CD4-positive, alpha-beta T cell (primary cell): ENCODE data around the gene BORCS5. TPM values are rescaled to one million over a fixed set of nuclear protein-coding genes. Genes with fewer than 3 reads are reported as not detected.
"Not testable (repeated sequence)": the region's sequence is repeated elsewhere in the genome, so short reads cannot be mapped to it uniquely, and the experiment has no call there.

Experiments
- ATAC-seq: fragments of 200-7000 bp; cut with Tn5 transposase; one replicate; pipeline ENCODE4 v1.10.0; 2022; ENCODE audit warnings: mild to moderate bottlenecking; ENCODE audit not compliant: poor library complexity
- CTCF ChIA-PET: fragments of 350-600 bp; sonication (Branson Sonifier 250); formaldehyde crosslinking; loops from one replicate; lab custom pipeline; 2021; ENCODE audit warnings: antibody characterized with exemption, inconsistent platforms; lab: Charles Lee
- POLR2A ChIA-PET: fragments of 350-600 bp; sonication (Branson Sonifier 250); formaldehyde crosslinking; loops from one replicate; lab custom pipeline; 2021; ENCODE audit warnings: antibody characterized with exemption, inconsistent platforms; lab: Charles Lee
- DNase-seq, 14 experiments: peaks; one replicate each; pipeline ENCODE4 v3.0.0-alpha.2; 2013 to 2020; ENCODE audit warnings: mixed read lengths in 2 of 14
- H3K27ac ChIP-seq, 2 donors: one replicate each; pipeline versions ENCODE4 v1.5.1 to v1.7.0; 2013; ENCODE audit warnings: low read length in 2 of 2, low read depth in 1 of 2, mild to moderate bottlenecking in 1 of 2
- H3K27me3 ChIP-seq, 2 experiments: 1 replicate in 1 of 2; 2 replicates in 1 of 2; pipeline versions ENCODE4 v1.6.1 to v1.7.0; 2013; ENCODE audit warnings: low read length in 2 of 2, control low read depth in 1 of 2, mild to moderate bottlenecking in 1 of 2, moderate library complexity in 1 of 2; ENCODE audit not compliant: insufficient read depth in 2 of 2, control insufficient read depth in 1 of 2
- H3K36me3 ChIP-seq: one replicate; pipeline ENCODE4 v1.6.1; 2013; ENCODE audit warnings: low read length, control low read depth; ENCODE audit not compliant: insufficient read depth
- H3K4me1 ChIP-seq: one replicate; pipeline ENCODE4 v1.6.1; 2013; ENCODE audit warnings: low read length, control low read depth; ENCODE audit not compliant: insufficient read depth
- H3K4me3 ChIP-seq: one replicate; pipeline ENCODE4 v1.5.1; 2013; ENCODE audit warnings: mild to moderate bottlenecking, low read length, moderate library complexity
- H3K9me3 ChIP-seq, 2 experiments: 1 replicate in 1 of 2; 2 replicates in 1 of 2; pipeline versions ENCODE4 v1.6.1 to v1.7.0; 2013; ENCODE audit warnings: low read length in 2 of 2, mild to moderate bottlenecking in 2 of 2, control low read depth in 1 of 2, moderate library complexity in 1 of 2; ENCODE audit not compliant: control insufficient read depth in 1 of 2, insufficient read depth in 1 of 2
- H3K27ac Mint-ChIP-seq: one replicate; pipeline ENCODE4 v1.8.0; 2020; ENCODE audit warnings: mixed read lengths
- H3K27me3 Mint-ChIP-seq: one replicate; pipeline ENCODE4 v1.8.0; 2021; ENCODE audit warnings: mixed read lengths
- H3K36me3 Mint-ChIP-seq: one replicate; pipeline ENCODE4 v1.8.0; 2021; ENCODE audit warnings: low read depth, mixed read lengths
- H3K4me1 Mint-ChIP-seq: one replicate; pipeline ENCODE4 v1.8.0; 2021; ENCODE audit warnings: low read depth, mixed read lengths
- H3K4me3 Mint-ChIP-seq: one replicate; pipeline ENCODE4 v1.8.0; 2020; ENCODE audit warnings: mild to moderate bottlenecking, mixed read lengths
- H3K9me3 Mint-ChIP-seq: one replicate; pipeline ENCODE4 v1.8.0; 2020; ENCODE audit warnings: mixed read lengths
- CTCF ChIP-seq: fragments of 200-600 bp; IDR thresholded peaks from one replicate; pipeline ENCODE4 v1.8.0; 2022; ENCODE audit warnings: antibody characterized with exemption, mild to moderate bottlenecking
- intact Hi-C, 2 experiments: fragments of 100-400 bp; cut with DNase I in 1 of 2; cut with micrococcal nuclease in 1 of 2; formaldehyde crosslinking; loops; one replicate each; pipeline versions ENCODE4 v1.15.1 to v1.9.0; 2023 to 2025; cut with DNase I, micrococcal nuclease
- total RNA-seq, 174 experiments: library from RNA in 2 of 174; stranded (reverse) in 2 of 174; gene quantifications; one replicate each; pipeline ENCODE4 v1.2.3 and lab custom pipeline; 2021 to 2026

Gene BORCS5
- total RNA-seq, 2 experiments from 2014 or later, result 36.4 to 39.3 TPM

GRCh38 chr12:12408265-12408690 lies 51.4 kb downstream of the BORCS5 start:
- H3K9me3 ChIP-seq, result no peaks in the 10 kb centered on the region
- ChIA-PET POLR2A (no interaction called here), CTCF (no interaction called here)
- peaks cover 53% of the 10 kb centered on the region for H3K4me1 Mint-ChIP-seq
- peak overlapping the region; percentile 17 for H3K27ac Mint-ChIP-seq
- no peak overlapping the region for H3K27ac ChIP-seq
- DNase-seq (peak in 3 of 14 experiments; percentile 17 to 59 (median 28)), ATAC-seq (no peak)
- peaks cover 3% of the 10 kb centered on the region for H3K9me3 Mint-ChIP-seq
- no peaks in the 10 kb centered on the region for H3K27me3 Mint-ChIP-seq
- no peaks in the 10 kb centered on the region for H3K27me3 ChIP-seq
- H3K36me3 ChIP-seq, result no peaks in the 10 kb centered on the region
- no peak overlapping the region for H3K4me3 ChIP-seq
- intact Hi-C loops, result no loop called here
- peaks cover 3% of the 10 kb centered on the region for H3K4me1 ChIP-seq
- H3K36me3 Mint-ChIP-seq, result peaks cover 41% of the 10 kb centered on the region
- TF ChIP-seq CTCF, result no peak
- H3K4me3 Mint-ChIP-seq, result no peak overlapping the region

GRCh38 chr12:12409337-12409736 lies 52.5 kb downstream of the BORCS5 start:
- POLR2A ChIA-PET, H3K27me3 Mint-ChIP-seq, ATAC-seq: not testable (repeated sequence)

GRCh38 chr12:12415886-12416285 lies 59.0 kb downstream of the BORCS5 start:
- no peak for TF ChIP-seq CTCF
- Mint-ChIP-seq H3K36me3 (peaks cover 45% of the 10 kb centered on the region), H3K27ac (no peak overlapping the region), H3K4me1 (peaks cover 36% of the 10 kb centered on the region), H3K4me3 (no peak overlapping the region), H3K27me3 (no peaks in the 10 kb centered on the region), H3K9me3 (no peaks in the 10 kb centered on the region)
- Histone ChIP-seq H3K27ac (no peak overlapping the region), H3K9me3 (no peaks in the 10 kb centered on the region), H3K4me1 (no peaks in the 10 kb centered on the region), H3K36me3 (no peaks in the 10 kb centered on the region), H3K4me3 (no peak overlapping the region), H3K27me3 (no peaks in the 10 kb centered on the region)
- CTCF ChIA-PET, result no interaction called here
- intact Hi-C loops, result no loop called here
- POLR2A ChIA-PET, result interaction anchor here (0.6 kb wide), 1 partner anchor 284 kb away, joined by 3 read pairs; no protein-coding TSS in a partner anchor
- no peak for DNase-seq
- no peak for ATAC-seq

More at GRCh38 chr12:12409337-12409736, 52.5 kb downstream of the BORCS5 start:
- Mint-ChIP-seq H3K4me1 (peaks cover 42% of the 10 kb centered on the region), H3K36me3 (peaks cover 36% of the 10 kb centered on the region)
- H3K27ac Mint-ChIP-seq, H3K36me3 ChIP-seq, H3K9me3 Mint-ChIP-seq, H3K27me3 ChIP-seq, H3K27ac ChIP-seq, H3K9me3 ChIP-seq, DNase-seq, CTCF ChIA-PET, H3K4me3 ChIP-seq, intact Hi-C loops, H3K4me1 ChIP-seq, H3K4me3 Mint-ChIP-seq: not testable (repeated sequence)

GRCh38 chr12:12419165-12419564 lies 62.3 kb downstream of the BORCS5 start:
- H3K27me3 ChIP-seq, H3K4me3 ChIP-seq, H3K36me3 ChIP-seq, H3K4me1 ChIP-seq, DNase-seq, H3K27ac Mint-ChIP-seq, H3K27ac ChIP-seq, H3K9me3 Mint-ChIP-seq, H3K4me3 Mint-ChIP-seq, ATAC-seq, CTCF ChIA-PET, intact Hi-C loops, H3K27me3 Mint-ChIP-seq: not testable (repeated sequence)
- Mint-ChIP-seq H3K36me3 (peaks cover 64% of the 10 kb centered on the region), H3K4me1 (peaks cover 23% of the 10 kb centered on the region)
- POLR2A ChIA-PET, result interaction anchor here (0.7 kb wide), 1 partner anchor 12 kb away, joined by 4 read pairs; no protein-coding TSS in a partner anchor
- peaks cover 13 to 15% of the 10 kb centered on the region in 2 experiments for H3K9me3 ChIP-seq
